H9 (cell line): ENCODE data around the gene VANGL2. TPM values are rescaled to one million over a fixed set of nuclear protein-coding genes. Genes with fewer than 3 reads are reported as not detected.

Source experiments
- DNase-seq: peaks from one replicate; pipeline ENCODE4 v3.0.0-alpha.2; 2017
- H2AFZ ChIP-seq: one replicate; pipeline ENCODE4 v1.6.1; 2013; ENCODE audit warnings: mild to moderate bottlenecking, low read length, control low read depth, moderate library complexity
- H2AK5ac ChIP-seq: 2 replicates; pipeline ENCODE4 v1.6.1; 2013; ENCODE audit warnings: low read length, control low read depth, mixed read lengths; ENCODE audit not compliant: insufficient read length
- H2BK120ac ChIP-seq: one replicate; pipeline ENCODE4 v1.6.1; 2013; ENCODE audit warnings: low read depth, mild to moderate bottlenecking, low read length, control low read depth, inconsistent platforms; ENCODE audit not compliant: poor library complexity, severe bottlenecking
- H2BK12ac ChIP-seq: 2 replicates; pipeline ENCODE4 v1.6.1; 2013; ENCODE audit warnings: low read length, control low read depth, mixed read lengths, low read depth; ENCODE audit not compliant: insufficient read length
- H2BK15ac ChIP-seq: 2 replicates; pipeline ENCODE4 v1.6.1; 2013; ENCODE audit warnings: low read depth, low read length, control low read depth
- H2BK20ac ChIP-seq: one replicate; pipeline ENCODE4 v1.6.1; 2013; ENCODE audit warnings: low read depth, mild to moderate bottlenecking, low read length, control low read depth, inconsistent platforms; ENCODE audit not compliant: poor library complexity, severe bottlenecking
- H2BK5ac ChIP-seq: 2 replicates; pipeline ENCODE4 v1.6.1; 2013; ENCODE audit warnings: low read length, control low read depth, mixed read lengths; ENCODE audit not compliant: insufficient read length
- H3K14ac ChIP-seq: 2 replicates; pipeline ENCODE4 v1.6.1; 2013; ENCODE audit warnings: low read length, control low read depth; ENCODE audit not compliant: insufficient read depth
- H3K18ac ChIP-seq: 2 replicates; pipeline ENCODE4 v1.6.1; 2013; ENCODE audit warnings: low read depth, mild to moderate bottlenecking, mixed read lengths, low read length, control low read depth; ENCODE audit not compliant: insufficient read length
- H3K23ac ChIP-seq: 2 replicates; pipeline ENCODE4 v1.6.1; 2013; ENCODE audit warnings: low read length, control low read depth, mixed read lengths, low read depth; ENCODE audit not compliant: insufficient read length
- H3K23me2 ChIP-seq: 2 replicates; pipeline ENCODE4 v1.6.1; 2013; ENCODE audit warnings: low read depth, mild to moderate bottlenecking, mixed read lengths, low read length, control low read depth; ENCODE audit not compliant: insufficient read length, poor library complexity, severe bottlenecking
- H3K27ac ChIP-seq: 2 replicates; pipeline ENCODE4 v1.5.1; 2013; ENCODE audit warnings: low read length, control low read depth, mixed read lengths, low read depth; ENCODE audit not compliant: insufficient read length
- H3K27me3 ChIP-seq: 2 replicates; pipeline ENCODE4 v1.6.1; 2013; ENCODE audit warnings: low read length, control low read depth, inconsistent platforms; ENCODE audit not compliant: insufficient read depth
- H3K4ac ChIP-seq: 2 replicates; pipeline ENCODE4 v1.6.1; 2013; ENCODE audit warnings: low read depth, mild to moderate bottlenecking, control low read depth, inconsistent platforms, low read length, moderate library complexity
- H3K4me1 ChIP-seq: 2 replicates; pipeline ENCODE4 v1.6.1; 2013; ENCODE audit warnings: low read length, control low read depth, inconsistent platforms; ENCODE audit not compliant: insufficient read depth
- H3K4me2 ChIP-seq: 2 replicates; pipeline ENCODE4 v1.6.1; 2013; ENCODE audit warnings: low read length, control low read depth, mixed read lengths; ENCODE audit not compliant: insufficient read length, insufficient read depth
- H3K56ac ChIP-seq: 2 replicates; pipeline ENCODE4 v1.6.1; 2013; ENCODE audit warnings: low read depth, mild to moderate bottlenecking, mixed read lengths, low read length, control low read depth; ENCODE audit not compliant: insufficient read length
- H3K79me1 ChIP-seq: 2 replicates; pipeline ENCODE4 v1.6.1; 2013; ENCODE audit warnings: low read depth, mild to moderate bottlenecking, moderate library complexity, low read length, control low read depth, inconsistent platforms; ENCODE audit not compliant: insufficient read depth, poor library complexity, severe bottlenecking
- H3K79me2 ChIP-seq: 2 replicates; pipeline ENCODE4 v1.6.1; 2013; ENCODE audit warnings: low read length, control low read depth, inconsistent platforms; ENCODE audit not compliant: insufficient read depth
- H3K9ac ChIP-seq: 2 replicates; pipeline ENCODE4 v1.6.1; 2013; ENCODE audit warnings: low read length, control low read depth, mixed read lengths; ENCODE audit not compliant: insufficient read length; ENCODE audit errors: extremely low read depth
- H3K9me3 ChIP-seq: one replicate; pipeline ENCODE4 v1.6.1; 2013; ENCODE audit warnings: low read depth, low read length, inconsistent platforms; ENCODE audit not compliant: control insufficient read depth
- H3T11ph ChIP-seq: one replicate; pipeline ENCODE4 v1.6.1; 2013; ENCODE audit warnings: mild to moderate bottlenecking, low read length, control low read depth, inconsistent platforms
- H4K20me1 ChIP-seq: one replicate; pipeline ENCODE4 v1.6.1; 2013; ENCODE audit not compliant: control insufficient read depth, insufficient read length, insufficient read depth
- H4K5ac ChIP-seq: 2 replicates; pipeline ENCODE4 v1.6.1; 2013; ENCODE audit warnings: low read depth, mild to moderate bottlenecking, mixed read lengths, low read length, control low read depth; ENCODE audit not compliant: insufficient read length
- H4K8ac ChIP-seq: replicated peaks from 2 replicates; pipeline ENCODE4 v1.6.1; 2013; ENCODE audit warnings: low read length, control low read depth, mixed read lengths, low read depth; ENCODE audit not compliant: insufficient read length
- H4K91ac ChIP-seq: 2 replicates; pipeline ENCODE4 v1.6.1; 2013; ENCODE audit warnings: low read depth, mild to moderate bottlenecking, moderate library complexity, mixed read lengths, low read length, control low read depth; ENCODE audit not compliant: insufficient read length
- H3K27ac Mint-ChIP-seq, 3 experiments: 2 replicates in 2 of 3; 3 replicates in 1 of 3; pipeline ENCODE4 v1.8.0; 2020 to 2021; ENCODE audit warnings: mixed read lengths in 3 of 3, mild to moderate bottlenecking in 1 of 3, moderate library complexity in 1 of 3
- H3K27me3 Mint-ChIP-seq: 2 replicates; pipeline ENCODE4 v1.8.0; 2021; ENCODE audit warnings: low read depth, mild to moderate bottlenecking, moderate library complexity, mixed read lengths
- H3K36me3 Mint-ChIP-seq, 3 experiments: 2 replicates in 2 of 3; 3 replicates in 1 of 3; pipeline ENCODE4 v1.8.0; 2020 to 2021; ENCODE audit warnings: low read depth in 3 of 3, mixed read lengths in 3 of 3; ENCODE audit not compliant: insufficient read depth in 1 of 3
- H3K4me1 Mint-ChIP-seq, 2 experiments: 2 replicates each; pipeline ENCODE4 v1.8.0; 2020; ENCODE audit warnings: mixed read lengths in 2 of 2
- H3K4me3 Mint-ChIP-seq, 2 experiments: 2 replicates in 1 of 2; 3 replicates in 1 of 2; pipeline ENCODE4 v1.8.0; 2020 to 2021; ENCODE audit warnings: mild to moderate bottlenecking in 2 of 2, mixed read lengths in 2 of 2, moderate library complexity in 1 of 2
- H3K9me3 Mint-ChIP-seq, 2 experiments: 2 replicates in 1 of 2; 3 replicates in 1 of 2; pipeline ENCODE4 v1.8.0; 2020; ENCODE audit warnings: mild to moderate bottlenecking in 2 of 2, mixed read lengths in 2 of 2, moderate library complexity in 1 of 2
- WGBS: extraction: QIAGEN DNeasy Blood & Tissue Kit; methylation state at CpG from one replicate; pipeline ENCODE4 v1.1.7; 2013; ENCODE audit warnings: missing lambda C conversion rate, low lambda C conversion rate, mixed read lengths; ENCODE audit not compliant: insufficient read length; ENCODE audit errors: extremely low coverage; 5-methylcytosine and 5-hydroxymethylcytosine counted together
- total RNA-seq: library from RNA; stranded (reverse); gene quantifications from 2 replicates; pipeline ENCODE4 v1.2.1, GENCODE V29; 2021
- TF ChIP-seq, protein P1 (sequence below): fragments of 200-600 bp; sonication (generic); conservative IDR thresholded peaks from 3 replicates; pipeline ENCODE4 v1.8.0; 2021; ENCODE audit warnings: antibody characterized with exemption, mild to moderate bottlenecking

The VANGL2 gene
- total RNA-seq, 1 experiment from 2014 or later, result 58.5 TPM

DNA sequence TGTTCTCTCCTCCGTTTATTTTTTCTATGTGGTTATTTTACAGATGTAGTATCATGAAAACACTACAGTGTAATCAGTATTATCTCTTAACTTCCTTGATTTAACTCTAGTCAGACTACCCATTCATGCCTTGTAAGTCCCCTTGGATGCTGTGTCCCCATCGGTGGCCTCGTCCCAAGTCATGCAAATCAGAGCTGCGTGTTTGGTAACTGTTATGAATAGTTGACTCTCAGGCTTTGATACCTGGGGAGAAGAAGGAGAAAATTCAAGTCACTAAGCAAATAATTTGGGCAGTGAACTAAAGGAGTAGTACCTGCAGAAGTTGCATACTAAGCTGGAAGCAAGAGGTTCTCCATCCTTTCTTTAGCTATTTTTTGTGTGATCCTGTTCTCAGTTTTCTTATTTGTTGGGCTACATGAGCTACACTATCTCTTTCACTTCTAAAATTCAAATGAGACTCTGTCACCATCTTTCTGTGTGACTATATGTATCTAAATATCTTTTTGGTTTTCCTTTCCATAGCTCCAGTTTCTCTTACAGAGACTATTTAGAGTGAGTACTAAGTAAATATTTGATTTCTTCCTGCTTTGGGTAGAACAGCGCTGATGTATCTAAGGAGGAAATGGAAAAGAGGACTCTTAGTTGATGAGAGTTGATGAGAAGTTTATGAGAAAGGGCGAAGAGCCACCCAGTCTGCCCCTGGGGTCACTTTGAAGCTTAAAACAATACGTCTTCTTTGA is 50.9 kb downstream of the VANGL2 start:
- Histone ChIP-seq H3K56ac (no peak overlapping the region), H3K23ac (no peak overlapping the region), H3K4me1 (no peaks in the 10 kb centered on the region), H3K27me3 (no peaks in the 10 kb centered on the region), H2BK5ac (no peak overlapping the region), H3K14ac (no peak overlapping the region), H3K9ac (no peak overlapping the region), H2BK120ac (no peak overlapping the region), H2AK5ac (no peak overlapping the region), H3K18ac (no peak overlapping the region), H4K8ac (no peak overlapping the region), H3K23me2 (no peaks in the 10 kb centered on the region), H2BK15ac (no peak overlapping the region), H3K4ac (no peak overlapping the region), H3K9me3 (no peaks in the 10 kb centered on the region), H3K79me1 (no peaks in the 10 kb centered on the region), H3K27ac (no peak overlapping the region), H3T11ph (no peak overlapping the region), H3K4me2 (no peak overlapping the region), H2BK20ac (no peak overlapping the region), H4K5ac (no peak overlapping the region), H4K20me1 (no peaks in the 10 kb centered on the region), H3K79me2 (no peaks in the 10 kb centered on the region), H2BK12ac (no peak overlapping the region), H4K91ac (no peak overlapping the region), H2AFZ (no peak overlapping the region)
- H3K27ac Mint-ChIP-seq, result no peak overlapping the region
- H3K4me3 Mint-ChIP-seq, result no peak overlapping the region
- no peaks in the 10 kb centered on the region for H3K4me1 Mint-ChIP-seq
- TF ChIP-seq, protein P1, sequence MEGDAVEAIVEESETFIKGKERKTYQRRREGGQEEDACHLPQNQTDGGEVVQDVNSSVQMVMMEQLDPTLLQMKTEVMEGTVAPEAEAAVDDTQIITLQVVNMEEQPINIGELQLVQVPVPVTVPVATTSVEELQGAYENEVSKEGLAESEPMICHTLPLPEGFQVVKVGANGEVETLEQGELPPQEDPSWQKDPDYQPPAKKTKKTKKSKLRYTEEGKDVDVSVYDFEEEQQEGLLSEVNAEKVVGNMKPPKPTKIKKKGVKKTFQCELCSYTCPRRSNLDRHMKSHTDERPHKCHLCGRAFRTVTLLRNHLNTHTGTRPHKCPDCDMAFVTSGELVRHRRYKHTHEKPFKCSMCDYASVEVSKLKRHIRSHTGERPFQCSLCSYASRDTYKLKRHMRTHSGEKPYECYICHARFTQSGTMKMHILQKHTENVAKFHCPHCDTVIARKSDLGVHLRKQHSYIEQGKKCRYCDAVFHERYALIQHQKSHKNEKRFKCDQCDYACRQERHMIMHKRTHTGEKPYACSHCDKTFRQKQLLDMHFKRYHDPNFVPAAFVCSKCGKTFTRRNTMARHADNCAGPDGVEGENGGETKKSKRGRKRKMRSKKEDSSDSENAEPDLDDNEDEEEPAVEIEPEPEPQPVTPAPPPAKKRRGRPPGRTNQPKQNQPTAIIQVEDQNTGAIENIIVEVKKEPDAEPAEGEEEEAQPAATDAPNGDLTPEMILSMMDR, result no peak
- H3K36me3 Mint-ChIP-seq, result no peaks in the 10 kb centered on the region
- no peak for DNase-seq
- H3K9me3 Mint-ChIP-seq, result no peaks in the 10 kb centered on the region
- no peaks in the 10 kb centered on the region; the same call in 1 of the 2 replicates for H3K27me3 Mint-ChIP-seq
- no CpG with 5 or more reads among the region's 7 CpGs for WGBS
